VCaP (cell line): ENCODE results near the gene ADAMTS19.
A peak's percentile ranks its signal among the peaks of the same experiment; 100 is the strongest.

ENCODE experiments used
- H3K27ac ChIP-seq: fragments of 450-650 bp; 2 replicates; pipeline ENCODE4 v1.5.1; 2017
- TF ChIP-seq, protein P1 (sequence below): fragments of 450-650 bp; conservative IDR thresholded peaks from 2 replicates; pipeline ENCODE4 v1.5.1; 2017; ENCODE audit warnings: mild to moderate bottlenecking, moderate library complexity

The ADAMTS19 gene

DNA sequence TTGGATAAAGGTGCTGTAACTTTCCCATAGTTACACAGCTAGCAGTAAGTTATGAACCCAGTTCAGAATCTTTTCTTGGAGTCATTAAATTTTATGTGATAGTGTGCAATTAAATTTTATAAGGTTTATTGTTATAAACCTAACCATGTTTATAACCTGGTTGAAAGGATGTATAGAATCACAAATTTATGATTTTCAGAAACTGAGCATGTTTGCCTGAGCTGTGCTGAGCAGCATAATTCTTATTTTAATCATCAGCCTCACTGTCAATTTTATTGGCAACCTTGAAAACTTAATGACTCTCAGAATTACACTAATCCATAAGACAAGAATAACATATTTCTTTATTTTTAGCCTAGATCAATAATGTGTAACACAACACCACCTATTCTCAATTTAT lies 46.9 kb downstream of the ADAMTS19 start:
- H3K27ac ChIP-seq = no peak overlapping the region
- TF ChIP-seq, protein P1, sequence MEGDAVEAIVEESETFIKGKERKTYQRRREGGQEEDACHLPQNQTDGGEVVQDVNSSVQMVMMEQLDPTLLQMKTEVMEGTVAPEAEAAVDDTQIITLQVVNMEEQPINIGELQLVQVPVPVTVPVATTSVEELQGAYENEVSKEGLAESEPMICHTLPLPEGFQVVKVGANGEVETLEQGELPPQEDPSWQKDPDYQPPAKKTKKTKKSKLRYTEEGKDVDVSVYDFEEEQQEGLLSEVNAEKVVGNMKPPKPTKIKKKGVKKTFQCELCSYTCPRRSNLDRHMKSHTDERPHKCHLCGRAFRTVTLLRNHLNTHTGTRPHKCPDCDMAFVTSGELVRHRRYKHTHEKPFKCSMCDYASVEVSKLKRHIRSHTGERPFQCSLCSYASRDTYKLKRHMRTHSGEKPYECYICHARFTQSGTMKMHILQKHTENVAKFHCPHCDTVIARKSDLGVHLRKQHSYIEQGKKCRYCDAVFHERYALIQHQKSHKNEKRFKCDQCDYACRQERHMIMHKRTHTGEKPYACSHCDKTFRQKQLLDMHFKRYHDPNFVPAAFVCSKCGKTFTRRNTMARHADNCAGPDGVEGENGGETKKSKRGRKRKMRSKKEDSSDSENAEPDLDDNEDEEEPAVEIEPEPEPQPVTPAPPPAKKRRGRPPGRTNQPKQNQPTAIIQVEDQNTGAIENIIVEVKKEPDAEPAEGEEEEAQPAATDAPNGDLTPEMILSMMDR = no peak

DNA sequence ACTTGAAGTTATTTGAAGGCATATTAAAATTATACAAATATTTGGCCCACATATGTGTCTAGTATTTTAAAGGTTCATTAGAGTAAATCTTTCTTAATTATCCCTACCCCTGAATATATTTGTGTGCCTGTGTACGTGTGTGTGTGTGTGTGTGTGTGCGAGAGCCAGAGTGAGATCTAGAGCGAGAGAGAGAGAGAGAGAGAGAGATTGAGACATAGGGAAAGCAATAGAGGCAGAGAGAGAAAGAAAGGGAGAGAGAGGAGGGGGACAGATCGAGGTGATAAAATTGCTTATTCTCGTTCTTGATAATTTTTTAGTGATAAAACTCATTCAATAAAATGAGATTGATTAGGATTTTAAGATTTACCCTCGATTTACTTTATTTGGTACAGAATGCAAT lies 47.4 kb downstream of the ADAMTS19 start:
- no peak overlapping the region for H3K27ac ChIP-seq
- TF ChIP-seq, protein P1 = no peak

DNA sequence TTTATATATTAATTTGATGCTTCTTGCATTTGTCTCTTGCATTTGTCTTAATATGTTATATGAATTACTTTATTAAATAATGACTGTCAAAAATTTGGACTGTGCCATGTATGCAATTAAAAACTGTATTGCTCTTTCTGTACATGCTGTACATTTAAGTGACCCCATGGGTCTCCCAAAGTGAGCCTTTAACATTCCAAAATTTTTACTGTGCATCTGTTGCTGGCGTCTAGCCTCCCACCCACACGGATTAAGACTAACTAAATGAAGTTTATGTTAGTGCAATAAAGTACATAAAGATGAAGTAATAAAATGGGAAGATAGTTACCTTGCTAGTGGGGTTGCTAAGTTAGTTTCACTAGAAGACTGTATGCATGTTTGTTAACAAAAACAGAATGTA lies 48.5 kb downstream of the ADAMTS19 start:
- no peak overlapping the region for H3K27ac ChIP-seq
- TF ChIP-seq, protein P1 = no peak

DNA sequence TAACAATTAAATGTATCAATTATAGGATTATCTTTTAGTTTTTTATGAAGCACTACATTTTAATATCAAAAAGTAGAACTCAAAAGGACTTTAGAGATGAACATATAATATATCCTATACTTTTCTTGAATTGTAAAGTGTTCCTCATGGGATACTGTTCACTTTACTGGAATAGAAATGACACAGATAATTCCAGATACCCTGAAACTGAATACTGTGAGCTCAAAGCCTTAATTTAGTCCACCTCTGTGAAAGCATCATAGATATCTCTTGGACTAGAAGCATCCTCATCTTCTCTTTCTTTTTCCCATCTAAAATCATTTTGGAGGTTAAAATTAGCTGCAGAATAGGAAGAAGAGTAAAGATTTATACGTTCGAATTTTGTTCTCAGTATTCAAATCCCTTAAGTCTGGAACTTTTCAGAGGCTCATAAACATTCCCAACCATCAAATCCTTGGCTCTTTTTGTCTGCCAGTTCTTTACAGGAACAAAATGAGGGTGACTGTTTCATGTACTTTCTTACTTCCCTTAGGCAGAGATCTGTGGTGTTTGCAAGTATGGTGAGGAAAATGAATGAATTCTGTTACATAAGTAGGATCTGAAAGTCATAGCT lies 49.4 kb downstream of the ADAMTS19 start:
- no peak overlapping the region for H3K27ac ChIP-seq
- TF ChIP-seq, protein P1 = no peak

DNA sequence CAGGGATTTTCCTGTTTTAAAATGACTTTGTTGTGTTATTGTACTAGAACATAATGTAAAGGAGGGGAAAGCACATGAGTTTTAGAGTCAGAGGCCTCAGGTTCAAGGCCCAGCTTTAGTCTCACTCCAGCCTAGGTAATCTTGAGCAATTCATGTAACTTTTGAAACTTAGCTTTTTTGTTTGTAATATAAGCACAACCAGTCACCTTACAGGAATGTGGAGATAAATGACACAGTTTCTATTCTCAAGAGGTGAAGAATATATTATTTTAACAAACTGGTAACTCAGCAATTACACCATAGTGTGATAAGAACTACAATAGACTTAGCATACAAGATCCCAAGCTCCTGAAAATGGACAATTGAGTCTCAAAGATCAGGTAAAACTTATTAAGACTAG lies 51.2 kb downstream of the ADAMTS19 start:
- H3K27ac ChIP-seq = no peak overlapping the region
- TF ChIP-seq, protein P1 = no peak

DNA sequence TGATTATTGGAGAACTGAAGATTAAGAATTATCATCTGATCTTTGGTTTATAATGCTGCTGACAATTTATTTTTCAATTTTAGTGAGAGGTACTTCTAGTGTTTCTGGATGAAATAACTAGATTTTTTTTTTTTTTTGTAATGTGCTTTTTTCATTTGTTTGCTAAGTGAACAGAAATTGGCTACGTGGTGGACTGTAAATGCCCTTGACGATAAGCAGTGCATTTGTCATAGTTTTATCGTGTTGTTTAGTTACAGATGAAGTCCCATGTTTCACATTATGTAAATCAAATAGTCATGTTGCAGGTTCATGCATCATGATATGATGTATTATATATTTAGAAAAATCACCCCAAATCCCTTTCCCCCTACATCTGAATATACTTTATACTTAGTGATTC lies 81.0 kb downstream of the ADAMTS19 start:
- H3K27ac ChIP-seq = no peak overlapping the region
- TF ChIP-seq, protein P1 = no peak

DNA sequence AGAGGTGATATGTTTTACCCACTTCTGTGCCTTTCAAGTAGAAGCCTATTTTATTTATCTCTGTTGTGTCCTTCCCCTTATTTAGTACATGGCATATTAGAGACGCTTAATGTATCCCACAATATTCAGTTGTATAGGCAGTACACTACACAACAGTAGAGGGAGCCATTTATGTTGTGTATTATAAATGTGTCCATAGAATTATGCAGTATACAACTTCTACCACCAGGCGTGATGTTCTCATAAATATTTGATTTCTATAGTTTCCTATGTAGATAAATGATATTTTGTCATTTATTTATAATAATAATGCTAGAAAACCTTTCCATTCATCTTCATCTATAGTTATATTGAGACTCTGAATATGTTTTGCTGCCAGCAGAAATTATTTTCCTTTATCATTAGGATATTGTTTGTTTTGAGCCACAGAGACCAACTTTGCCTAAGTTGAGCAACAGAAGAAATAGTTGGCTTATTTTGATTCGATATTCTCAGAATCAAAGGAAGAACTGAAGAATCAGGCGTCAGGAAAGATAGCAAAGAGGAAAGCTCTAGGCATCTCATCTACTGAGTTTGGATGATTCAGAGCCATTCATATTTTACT lies 81.7 kb downstream of the ADAMTS19 start:
- H3K27ac ChIP-seq = no peak overlapping the region
- TF ChIP-seq, protein P1 = peak; percentile 69
